WI38 (cell line): ENCODE data around the gene KLRG1.

Source experiments
- H3K4me3 ChIP-seq: 2 replicates; pipeline ENCODE4 v1.5.1; 2011; ENCODE audit warnings: low read depth, mild to moderate bottlenecking, control low read depth, low read length
- CTCF ChIP-seq: IDR thresholded peaks from 2 replicates; pipeline ENCODE4 v1.5.1; 2012; ENCODE audit warnings: low read depth, mild to moderate bottlenecking, control low read depth, low read length

The KLRG1 gene

GRCh38 chr12:9049520-9050133 is 60.3 kb downstream of the KLRG1 start:
- no peak overlapping the region for H3K4me3 ChIP-seq
- TF ChIP-seq CTCF, result peak; percentile 21; the same call in 1 of the 2 replicates

- H3K4me3 ChIP-seq, result no peak overlapping the region
- no peak for TF ChIP-seq CTCF
These were observed 61.3 kb downstream of the KLRG1 start for GRCh38 chr12:9050521-9051157.

GRCh38 chr12:9051158-9051550 is 61.8 kb downstream of the KLRG1 start:
- H3K4me3 ChIP-seq, result no peak overlapping the region
- no peak for TF ChIP-seq CTCF

GRCh38 chr12:9052610-9053009 is 63.3 kb downstream of the KLRG1 start:
- TF ChIP-seq CTCF, result no peak
- no peak overlapping the region for H3K4me3 ChIP-seq
